T-cell (primary cell): ENCODE measurements around the gene BLOC1S1. TPM values are rescaled to one million over a fixed set of nuclear protein-coding genes. Genes with fewer than 3 reads are reported as not detected.

Experiments
- ATAC-seq, 4 experiments: fragments of 200-7000 bp in 3 of 4; fragments of 150-1000 bp in 1 of 4; cut with Tn5 transposase; replicated peaks in 1 of 4; 1 replicate in 3 of 4; 2 replicates in 1 of 4; pipeline ENCODE4 v1.10.0; 2021; ENCODE audit warnings: moderate library complexity in 3 of 4, mild to moderate bottlenecking in 2 of 4, moderate number of reproducible peaks in 1 of 4
- CTCF ChIA-PET, 2 donors: fragments of 300-600 bp; sonication (Branson Sonifier 250); formaldehyde crosslinking; loops; one replicate each; lab custom pipeline; 2022; ENCODE audit warnings: antibody characterized with exemption in 2 of 2; lab: Charles Lee
- POLR2A ChIA-PET, 2 donors: fragments of 300-600 bp; sonication (Branson Sonifier 250); formaldehyde crosslinking; loops; one replicate each; lab custom pipeline; 2022; ENCODE audit warnings: antibody characterized with exemption in 2 of 2; lab: Charles Lee
- DNase-seq, 35 experiments: peaks; one replicate each; pipeline versions ENCODE4 v3.0.0 to v3.0.0-alpha.2; 2013 to 2023
- H3K27ac ChIP-seq: one replicate; pipeline ENCODE4 v1.5.1; 2013; ENCODE audit warnings: low read length
- H3K27me3 ChIP-seq, 2 experiments: replicated peaks in 1 of 2; 1 replicate in 1 of 2; 2 replicates in 1 of 2; pipeline versions ENCODE4 v1.6.1 to v1.7.0; 2013; ENCODE audit warnings: low read length in 1 of 2, mixed read lengths in 1 of 2; ENCODE audit not compliant: control insufficient read depth in 2 of 2, insufficient read depth in 2 of 2; ENCODE audit errors: extremely low read depth in 1 of 2
- H3K36me3 ChIP-seq, 2 donors: 1 replicate in 1 of 2; 2 replicates in 1 of 2; pipeline versions ENCODE4 v1.6.1 to v1.7.0; 2013; ENCODE audit warnings: low read length in 1 of 2; ENCODE audit not compliant: control insufficient read depth in 2 of 2, insufficient read depth in 1 of 2; ENCODE audit errors: extremely low read depth in 1 of 2
- H3K4me1 ChIP-seq, 2 experiments: 1 replicate in 1 of 2; 2 replicates in 1 of 2; pipeline versions ENCODE4 v1.6.1 to v1.7.0; 2013; ENCODE audit warnings: low read length in 2 of 2, mixed read lengths in 1 of 2; ENCODE audit not compliant: insufficient read depth in 2 of 2, control insufficient read depth in 1 of 2; ENCODE audit errors: extremely low read depth in 1 of 2
- H3K4me3 ChIP-seq, 2 donors: 1 replicate in 1 of 2; 2 replicates in 1 of 2; pipeline versions ENCODE4 v1.5.1 to v1.7.0; 2013; ENCODE audit warnings: mild to moderate bottlenecking in 2 of 2, low read length in 1 of 2, moderate library complexity in 1 of 2; ENCODE audit not compliant: control insufficient read depth in 1 of 2; ENCODE audit errors: extremely low read depth in 1 of 2
- H3K9me3 ChIP-seq: 2 replicates; pipeline ENCODE4 v1.7.0; 2013
- H3K27ac Mint-ChIP-seq, 2 donors: one replicate each; pipeline ENCODE4 v1.8.0; 2020 to 2021; ENCODE audit warnings: mild to moderate bottlenecking in 2 of 2, mixed read lengths in 2 of 2
- H3K27me3 Mint-ChIP-seq, 2 donors: one replicate each; pipeline ENCODE4 v1.8.0; 2021 to 2022; ENCODE audit warnings: mixed read lengths in 2 of 2
- H3K36me3 Mint-ChIP-seq: one replicate; pipeline ENCODE4 v1.8.0; 2021; ENCODE audit warnings: mixed read lengths
- H3K4me1 Mint-ChIP-seq, 3 donors: one replicate each; pipeline ENCODE4 v1.8.0; 2020 to 2022; ENCODE audit warnings: mixed read lengths in 3 of 3, mild to moderate bottlenecking in 1 of 3
- H3K4me3 Mint-ChIP-seq, 3 donors: one replicate each; pipeline ENCODE4 v1.8.0; 2020 to 2022; ENCODE audit warnings: mild to moderate bottlenecking in 3 of 3, mixed read lengths in 3 of 3, moderate library complexity in 3 of 3
- H3K9me3 Mint-ChIP-seq, 3 donors: one replicate each; pipeline ENCODE4 v1.8.0; 2020 to 2022; ENCODE audit warnings: mixed read lengths in 3 of 3
- WGBS: methylation state at CpG from one replicate; pipeline ENCODE4 v1.1.5; 2013; ENCODE audit warnings: missing lambda C conversion rate; ENCODE audit not compliant: insufficient coverage; 5-methylcytosine and 5-hydroxymethylcytosine counted together
- total RNA-seq, 35 experiments: library from RNA in 6 of 35; stranded (reverse) in 6 of 35; fragments of 120-200 nt in 1 of 35; gene quantifications; one replicate each; pipeline versions ENCODE4 v1.2.1 to v1.2.4 and lab custom pipeline; 2013 to 2026

Gene BLOC1S1
- total RNA-seq, 5 donors from 2014 or later (not counting 1 experiment from before 2014, with no cell fraction given) = 49.4 to 76.6 (median 72.7) TPM

- peak overlapping the region; percentile 89 to 90 for H3K27ac Mint-ChIP-seq
- WGBS = 1% methylated on average over 44 of the region's 61 CpGs
- CTCF ChIA-PET = interaction anchor here in 1 of 2 donors (2.1 kb wide), 1 partner anchor 10 kb away, joined by 30 read pairs; no protein-coding TSS in a partner anchor
Measured at GRCh38 chr12:55728186-55728938, 12.5 kb downstream of the BLOC1S1 start.

DNA sequence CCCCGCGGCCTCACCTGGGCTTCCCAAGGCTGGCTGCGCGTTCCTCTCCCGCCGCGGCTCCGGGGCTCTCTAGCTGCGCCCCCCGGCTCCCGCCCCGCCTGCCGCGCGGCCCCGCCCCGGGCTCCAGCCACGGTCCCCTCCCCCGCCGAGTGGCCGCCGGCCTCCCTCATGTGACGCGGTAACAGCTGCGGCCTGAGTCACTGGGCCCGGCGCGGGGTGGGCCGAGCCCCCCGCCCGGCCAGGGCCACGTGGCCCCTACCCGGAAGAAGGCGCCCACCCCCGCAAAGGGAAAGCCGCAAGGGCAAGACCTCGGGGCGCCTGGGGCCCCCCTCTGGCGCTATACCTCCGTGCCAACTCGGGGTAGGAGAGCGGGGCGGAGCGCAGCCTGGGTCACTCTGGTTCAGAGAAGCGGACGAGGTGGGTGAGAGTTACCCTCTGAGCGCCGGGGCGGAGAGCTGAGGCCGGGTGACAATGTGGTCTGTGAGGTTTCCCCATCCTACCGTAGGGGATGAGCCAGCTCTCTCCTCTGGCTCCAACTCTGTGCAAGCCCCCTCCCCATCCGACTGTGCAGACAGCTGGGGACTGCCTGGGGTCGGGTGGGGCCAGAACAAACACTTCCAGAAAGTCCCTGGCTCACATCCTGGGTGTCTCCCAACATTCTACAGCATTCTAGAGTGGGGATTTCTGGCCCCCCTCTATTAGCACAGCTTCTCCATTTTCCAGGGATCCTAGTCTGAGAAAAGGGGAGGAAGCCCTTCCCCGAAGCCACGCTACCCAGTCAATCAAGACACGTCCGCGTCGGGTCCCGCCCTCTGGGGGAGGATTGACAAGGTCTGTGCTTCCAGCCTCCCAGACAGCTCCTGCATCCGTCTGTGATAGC, 13.3 kb downstream of the BLOC1S1 start, which contains the start of gene CD63:
Gene CD63 (minus strand): TSS at position 71 of the 880 bp plus-strand sequence. CDS start 668 bp downstream, outside the sequence.
- Histone ChIP-seq H3K27ac (peak within 1 kb of the TSS; percentile 87), H3K27me3 (no peaks in the 10 kb centered on the region), H3K4me3 (peak within 1 kb of the TSS; percentile 60 to 80), H3K36me3 (peaks cover 0 to 10% of the 10 kb centered on the region in 2 donors), H3K9me3 (no peaks in the 10 kb centered on the region), H3K4me1 (peaks cover 9 to 45% of the 10 kb centered on the region in 2 experiments)
- WGBS = under 1% methylated on average over 35 of the region's 61 CpGs
- ChIA-PET POLR2A (interaction anchor here in 1 of 2 donors (0.5 kb wide), 1 partner anchor 100 kb away, joined by 4 read pairs; the partner anchor contains the start of gene DNAJC14), CTCF (interaction anchor here (0.5 to 2.1 kb wide), 3 partner anchors 9 to 1336 kb away, joined by 3 to 30 read pairs (median 3); no protein-coding TSS in a partner anchor)
- Mint-ChIP-seq H3K4me1 (peaks cover 33 to 47% (median 45%) of the 10 kb centered on the region in 3 donors), H3K4me3 (peak within 1 kb of the TSS; percentile 83 to 89 (median 83)), H3K27me3 (no peaks in the 10 kb centered on the region), H3K27ac (peak within 1 kb of the TSS; percentile 95 to 97), H3K36me3 (peaks cover 3% of the 10 kb centered on the region), H3K9me3 (no peaks in the 10 kb centered on the region)
- DNase-seq (peak in 19 of 35 experiments; percentile 20 to 65 (median 34)), ATAC-seq (peak; percentile 54 to 62 (median 60))

More at GRCh38 chr12:55728186-55728938, 12.5 kb downstream of the BLOC1S1 start:
- Mint-ChIP-seq H3K36me3 (peaks cover 3% of the 10 kb centered on the region), H3K4me3 (peak overlapping the region; percentile 71 to 83 (median 74)), H3K4me1 (peaks cover 33 to 47% (median 45%) of the 10 kb centered on the region in 3 donors), H3K27me3 (no peaks in the 10 kb centered on the region), H3K9me3 (no peaks in the 10 kb centered on the region)
- Histone ChIP-seq H3K9me3 (no peaks in the 10 kb centered on the region), H3K27ac (peak overlapping the region; percentile 62), H3K27me3 (no peaks in the 10 kb centered on the region), H3K4me3 (peak overlapping the region; percentile 60 to 80), H3K36me3 (peaks cover 0 to 10% of the 10 kb centered on the region in 2 donors), H3K4me1 (peaks cover 9 to 45% of the 10 kb centered on the region in 2 experiments)
- POLR2A ChIA-PET = no interaction called here
- ATAC-seq = peak in 3 of 4 experiments; percentile 1 to 6 (median 2)
- peak in 1 of 35 experiments; percentile 32 for DNase-seq

- H3K27me3 ChIP-seq = no peaks in the 10 kb centered on the region
- POLR2A ChIA-PET = interaction anchor here in 1 of 2 donors (0.5 to 0.7 kb wide), 4 partner anchors 79 to 1190 kb away, joined by 3 to 4 read pairs (median 4); no protein-coding TSS in a partner anchor
- Mint-ChIP-seq H3K9me3 (no peaks in the 10 kb centered on the region), H3K27ac (peak overlapping the region; percentile 95 to 97), H3K4me3 (peak overlapping the region; percentile 83 to 89 (median 83)), H3K36me3 (peaks cover 3% of the 10 kb centered on the region), H3K27me3 (no peaks in the 10 kb centered on the region), H3K4me1 (peaks cover 27 to 40% (median 38%) of the 10 kb centered on the region in 3 donors)
- H3K4me1 ChIP-seq = peaks cover 9 to 38% of the 10 kb centered on the region in 2 experiments
- WGBS = 2% methylated on average over 13 of the region's 19 CpGs
- H3K27ac ChIP-seq = peak overlapping the region; percentile 87
- H3K4me3 ChIP-seq = peak overlapping the region; percentile 60 to 80
- ATAC-seq (peak; percentile 44 to 59 (median 56)), DNase-seq (peak in 5 of 35 experiments; percentile 25 to 56 (median 32))
- no peaks in the 10 kb centered on the region for H3K9me3 ChIP-seq
- CTCF ChIA-PET = interaction anchor here (0.5 to 2.1 kb wide), 6 partner anchors 7 to 1337 kb away, joined by 3 to 30 read pairs (median 3); partner anchors contain the start of gene DNAJC14 (in 1 of the 2)
- peaks cover 0 to 6% of the 10 kb centered on the region in 2 donors for H3K36me3 ChIP-seq
Measured at GRCh38 chr12:55729819-55730818, 14.3 kb downstream of the BLOC1S1 start.

GRCh38 chr12:55732288-55732687, 16.4 kb downstream of the BLOC1S1 start:
- Mint-ChIP-seq H3K27me3 (no peaks in the 10 kb centered on the region), H3K27ac (no peak overlapping the region)

DNA sequence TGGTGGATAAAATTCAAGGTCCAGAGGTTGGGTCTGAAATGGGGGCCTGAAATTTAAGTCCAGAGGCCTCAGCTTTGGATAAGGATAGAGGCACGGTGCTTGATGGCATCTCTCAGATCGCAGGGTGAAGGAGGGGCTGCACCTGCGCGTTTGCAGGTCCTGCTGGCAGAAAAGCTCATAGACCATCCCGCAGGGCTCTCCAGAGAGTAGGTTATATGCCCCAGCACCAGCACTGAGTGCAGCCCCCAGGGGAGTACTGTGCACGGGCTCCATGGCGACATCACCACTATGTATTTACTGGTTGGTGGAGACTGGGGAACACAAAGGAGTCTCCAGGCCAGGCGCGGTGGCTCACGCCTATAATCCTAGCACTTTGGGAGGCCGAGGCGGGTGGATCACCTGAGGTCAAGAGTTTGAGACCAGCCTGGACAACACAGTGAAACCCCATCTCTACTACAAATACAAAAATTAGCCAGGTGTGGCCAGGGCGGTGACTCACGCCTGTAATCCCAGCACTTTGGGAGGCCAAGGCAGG, 17.2 kb downstream of the BLOC1S1 start:
- Mint-ChIP-seq H3K9me3 (no peaks in the 10 kb centered on the region), H3K27ac (no peak overlapping the region), H3K4me3 (no peak overlapping the region), H3K36me3 (no peaks in the 10 kb centered on the region), H3K27me3 (no peaks in the 10 kb centered on the region), H3K4me1 (peaks cover 27 to 32% (median 31%) of the 10 kb centered on the region in 3 donors)
- 97% methylated on average over 7 of the region's 14 CpGs for WGBS
- Histone ChIP-seq H3K9me3 (no peaks in the 10 kb centered on the region), H3K27me3 (no peaks in the 10 kb centered on the region), H3K4me1 (peaks cover 11 to 41% of the 10 kb centered on the region in 2 experiments), H3K27ac (no peak overlapping the region), H3K36me3 (no peaks in the 10 kb centered on the region), H3K4me3 (no peak overlapping the region)
- ChIA-PET CTCF (no interaction called here), POLR2A (interaction anchor here in 1 of 2 donors (0.7 kb wide), 1 partner anchor 183 kb away, joined by 6 read pairs; no protein-coding TSS in a partner anchor)
- no peak for ATAC-seq
- no peak for DNase-seq

More at GRCh38 chr12:55732288-55732687, 16.4 kb downstream of the BLOC1S1 start:
- WGBS = 92% methylated on average over 2 of the region's 4 CpGs
- ATAC-seq (no peak), DNase-seq (no peak)
- H3K9me3 ChIP-seq = no peaks in the 10 kb centered on the region
- no peak overlapping the region for H3K27ac ChIP-seq
- H3K9me3 Mint-ChIP-seq = no peaks in the 10 kb centered on the region
- H3K27me3 ChIP-seq = no peaks in the 10 kb centered on the region
- ChIA-PET POLR2A (no interaction called here), CTCF (no interaction called here)
- no peak overlapping the region for H3K4me3 Mint-ChIP-seq
- no peaks in the 10 kb centered on the region for H3K36me3 Mint-ChIP-seq
- H3K4me1 ChIP-seq = peaks cover 9 to 41% of the 10 kb centered on the region in 2 experiments
- no peak overlapping the region for H3K4me3 ChIP-seq
- no peaks in the 10 kb centered on the region for H3K36me3 ChIP-seq
- peaks cover 24 to 30% (median 29%) of the 10 kb centered on the region in 3 donors for H3K4me1 Mint-ChIP-seq
